Stimulated activated CD4-positive, alpha-beta T cell treated with anti-CD3 and anti-CD28 coated beads, Interleukin-1b, Interleukin-23, amount 100 ng/mL, for 4 hours (primary cell): ENCODE results near the gene ZC3H11A.
"Not testable (repeated sequence)": the region's sequence is repeated elsewhere in the genome, so short reads cannot be mapped to it uniquely, and the experiment has no call there.

ENCODE experiments used
- DNase-seq, 2 donors: peaks; one replicate each; pipeline ENCODE4 v3.0.0-alpha.2; 2020; ENCODE audit warnings: low read depth in 2 of 2

The ZC3H11A gene

GRCh38 chr1:203781962-203782361 lies 13.5 kb upstream of the ZC3H11A start:
- no peak for DNase-seq

GRCh38 chr1:203789966-203790365 lies 5.5 kb upstream of the ZC3H11A start:
- no peak for DNase-seq

GRCh38 chr1:203791498-203791897 lies 3.9 kb upstream of the ZC3H11A start:
- no peak for DNase-seq

GRCh38 chr1:203792486-203792885 lies 2.9 kb upstream of the ZC3H11A start:
- DNase-seq: no peak

- not testable (repeated sequence) for DNase-seq
Measured at GRCh38 chr1:203793561-203793960, 1.9 kb upstream of the ZC3H11A start.

GRCh38 chr1:203794764-203795440 lies 521 bp upstream of the ZC3H11A start:
- no peak for DNase-seq

- DNase-seq: peak in 1 of 2 donors; percentile 5
Measured at GRCh38 chr1:203796236-203796605, 798 bp downstream of the ZC3H11A start.

GRCh38 chr1:203797216-203797615 lies 1.8 kb downstream of the ZC3H11A start:
- no peak for DNase-seq

GRCh38 chr1:203797948-203798655 lies 2.7 kb downstream of the ZC3H11A start:
- no peak for DNase-seq

- no peak for DNase-seq
Measured at GRCh38 chr1:203799157-203799556, 3.7 kb downstream of the ZC3H11A start.

GRCh38 chr1:203799971-203800370 lies 4.5 kb downstream of the ZC3H11A start:
- no peak for DNase-seq

- DNase-seq: no peak
Measured at GRCh38 chr1:203805689-203806088, 10.3 kb downstream of the ZC3H11A start.

- no peak for DNase-seq
Measured at GRCh38 chr1:203807196-203807595, 11.8 kb downstream of the ZC3H11A start.

- no peak for DNase-seq
Measured at GRCh38 chr1:203813581-203814341, 18.3 kb downstream of the ZC3H11A start.

GRCh38 chr1:203818399-203818798 lies 23.0 kb downstream of the ZC3H11A start:
- no peak for DNase-seq

- no peak for DNase-seq
Measured at GRCh38 chr1:203823306-203823705, 27.9 kb downstream of the ZC3H11A start.

GRCh38 chr1:203826175-203826574 lies 30.8 kb downstream of the ZC3H11A start:
- no peak for DNase-seq

- no peak for DNase-seq
Measured at GRCh38 chr1:203828002-203828401, 32.6 kb downstream of the ZC3H11A start.

GRCh38 chr1:203828503-203828902 lies 33.1 kb downstream of the ZC3H11A start:
- no peak for DNase-seq

- not testable (repeated sequence) for DNase-seq
Measured at GRCh38 chr1:203829247-203829646, 33.8 kb downstream of the ZC3H11A start.

GRCh38 chr1:203835476-203835875 lies 40.1 kb downstream of the ZC3H11A start:
- DNase-seq: no peak

- no peak for DNase-seq
Measured at GRCh38 chr1:203839081-203839480, 43.7 kb downstream of the ZC3H11A start.
